ENCODE data around the gene EHD3.

GRCh38 chr2:31223026-31223425 is 10.9 kb upstream of the EHD3 start:
- TF ChIP-seq CTCF (IDR thresholded peaks at IDR 0.05), result no peak
- TF ChIP-seq EZH2phosphoT487 (IDR thresholded peaks at IDR 0.05), result no peak
- no peak for TF ChIP-seq EZH2 (IDR thresholded peaks at IDR 0.05)
